Esophagus (tissue), 2 donors: Measurements from ENCODE around the gene STAP2. TPM values are rescaled to one million over a fixed set of nuclear protein-coding genes. Genes with fewer than 3 reads are reported as not detected.
A peak's percentile ranks its signal among the peaks of the same experiment; 100 is the strongest.
"Not testable (repeated sequence)": the region's sequence is repeated elsewhere in the genome, so short reads cannot be mapped to it uniquely, and the experiment has no call there.

ENCODE experiments used
- H3K27ac ChIP-seq, 2 donors: one replicate each; pipeline ENCODE4 v1.5.1; 2013; ENCODE audit warnings: low read depth in 2 of 2, mild to moderate bottlenecking in 2 of 2, inconsistent platforms in 1 of 2, low read length in 1 of 2, moderate library complexity in 1 of 2
- H3K27me3 ChIP-seq, 2 donors: one replicate each; pipeline ENCODE4 v1.6.1; 2013; ENCODE audit warnings: low read length in 2 of 2, control low read depth in 1 of 2, mild to moderate bottlenecking in 1 of 2; ENCODE audit not compliant: insufficient read depth in 2 of 2, control insufficient read depth in 1 of 2
- H3K36me3 ChIP-seq, 2 donors: one replicate each; pipeline ENCODE4 v1.6.1; 2013; ENCODE audit warnings: low read length in 1 of 2; ENCODE audit not compliant: control insufficient read depth in 2 of 2, insufficient read depth in 2 of 2
- H3K4me1 ChIP-seq, 2 donors: one replicate each; pipeline ENCODE4 v1.6.1; 2013; ENCODE audit warnings: low read length in 1 of 2; ENCODE audit not compliant: control insufficient read depth in 2 of 2, insufficient read depth in 2 of 2
- H3K4me3 ChIP-seq, 2 donors: one replicate each; pipeline ENCODE4 v1.5.1; 2013; ENCODE audit warnings: low read length in 2 of 2, mild to moderate bottlenecking in 2 of 2, low read depth in 1 of 2, moderate library complexity in 1 of 2
- H3K9me3 ChIP-seq, 2 donors: one replicate each; pipeline ENCODE4 v1.6.1; 2013; ENCODE audit warnings: mild to moderate bottlenecking in 2 of 2, low read depth in 1 of 2, low read length in 1 of 2, moderate library complexity in 1 of 2; ENCODE audit not compliant: control insufficient read depth in 2 of 2, insufficient read depth in 1 of 2
- WGBS, 2 donors: extraction: QIAGEN DNeasy Blood & Tissue Kit; methylation state at CpG; one replicate each; pipeline ENCODE4 v1.1.7; 2013; 5-methylcytosine and 5-hydroxymethylcytosine counted together
- polyA plus RNA-seq, 2 donors: library from polyadenylated mRNA; stranded (reverse); fragments of 200-250 nt; gene quantifications; one replicate each; pipeline ENCODE4 v1.2.3, GENCODE V29; 2013
- donor health status: healthy with polysubstance abuse.
- donor health status: Bipolar disorder and iron deficiency.

The STAP2 gene
- polyA plus RNA-seq, 2 donors = 99.2 to 126 TPM

GRCh38 chr19:4278419-4279266 lies 60.0 kb downstream of the STAP2 start, which contains the start of gene SHD:
Gene SHD (plus strand): TSS chr19:4279266. CDS start chr19:4280064, 798 bp downstream.
- Histone ChIP-seq H3K27ac (no peak within 1 kb of the TSS), H3K4me3 (peak within 1 kb of the TSS in 1 of 2 donors; percentile 2), H3K27me3 (peaks cover 0 to 12% of the 10 kb centered on the region in 2 donors), H3K36me3 (no peaks in the 10 kb centered on the region), H3K9me3 (no peaks in the 10 kb centered on the region), H3K4me1 (peaks cover 0 to 5% of the 10 kb centered on the region in 2 donors)
- WGBS, 2 donors = 3 to 5% methylated on average over 26 to 44 of the region's 44 CpGs

GRCh38 chr19:4278010-4278409 lies 60.6 kb downstream of the STAP2 start:
- no peak overlapping the region for H3K4me3 ChIP-seq
- WGBS, 2 donors = 29 to 36% methylated on average over 4 of the region's 4 CpGs
- H3K4me1 ChIP-seq = peaks cover 0 to 5% of the 10 kb centered on the region in 2 donors
- H3K36me3 ChIP-seq = no peaks in the 10 kb centered on the region
- H3K9me3 ChIP-seq = no peaks in the 10 kb centered on the region
- peaks cover 0 to 12% of the 10 kb centered on the region in 2 donors for H3K27me3 ChIP-seq
- no peak overlapping the region for H3K27ac ChIP-seq

- peaks cover 0 to 12% of the 10 kb centered on the region in 2 donors for H3K27me3 ChIP-seq
Observed at GRCh38 chr19:4277191-4277696, 61.4 kb downstream of the STAP2 start.

GRCh38 chr19:4274321-4274686 lies 64.3 kb downstream of the STAP2 start:
- H3K9me3 ChIP-seq, H3K27ac ChIP-seq, H3K27me3 ChIP-seq, H3K36me3 ChIP-seq, H3K4me3 ChIP-seq, H3K4me1 ChIP-seq: not testable (repeated sequence)
- WGBS, 2 donors = 72 to 89% methylated on average over 6 of the region's 6 CpGs

More at GRCh38 chr19:4277191-4277696, 61.4 kb downstream of the STAP2 start:
- no peaks in the 10 kb centered on the region for H3K9me3 ChIP-seq
- H3K4me1 ChIP-seq = peaks cover 0 to 5% of the 10 kb centered on the region in 2 donors
- H3K36me3 ChIP-seq = no peaks in the 10 kb centered on the region
- no peak overlapping the region for H3K27ac ChIP-seq
- H3K4me3 ChIP-seq = no peak overlapping the region
- 41 to 42% methylated on average over 16 of the region's 16 CpGs for WGBS, 2 donors

Other genes with a start within 250 kb of the STAP2 start
- 100 to 1,000 TPM; 120 to 127 TPM for gene MAP2K2, start 214.7 kb downstream of the STAP2 start, polyA plus RNA-seq
- gene CREB3L3, start 185.2 kb downstream of the STAP2 start, polyA plus RNA-seq = not detected
- 10 to 100 TPM; 16.9 to 22.0 TPM for gene SIRT6, start 156.3 kb downstream of the STAP2 start, polyA plus RNA-seq
- gene ANKRD24, start 156.1 kb downstream of the STAP2 start, polyA plus RNA-seq = under 1 TPM; 0.21 to 0.59 TPM
- under 1 TPM; 0.53 to 0.92 TPM for gene EBI3, start 109.3 kb downstream of the STAP2 start, polyA plus RNA-seq
- 10 to 100 TPM; 25.9 to 27.7 TPM for gene YJU2, start 91.7 kb downstream of the STAP2 start, polyA plus RNA-seq
- under 1 TPM in 1 of 2 donors, not detected in 1; 0.04 TPM for gene SHD, start 59.6 kb downstream of the STAP2 start, polyA plus RNA-seq
- under 1 TPM; 0.31 to 0.47 TPM for gene TMIGD2, start 36.4 kb downstream of the STAP2 start, polyA plus RNA-seq
- 1 to 10 TPM in 1 of 2 donors, under 1 TPM in 1; 0.19 to 1.2 TPM for gene FSD1, start 34.2 kb downstream of the STAP2 start, polyA plus RNA-seq
- gene MPND, start 4.7 kb upstream of the STAP2 start, polyA plus RNA-seq = 10 to 100 TPM; 13.5 to 15.5 TPM
- 100 to 1,000 TPM; 123 to 242 TPM for gene SH3GL1, start 61.7 kb upstream of the STAP2 start, polyA plus RNA-seq
- gene CHAF1A, start 63.8 kb upstream of the STAP2 start, polyA plus RNA-seq = 10 to 100 TPM; 10.8 to 11.7 TPM
- 10 to 100 TPM; 71.3 to 82.8 TPM for gene UBXN6, start 119.0 kb upstream of the STAP2 start, polyA plus RNA-seq
- 10 to 100 TPM; 23.3 to 57.5 TPM for gene HDGFL2, start 133.5 kb upstream of the STAP2 start, polyA plus RNA-seq
- gene PLIN4, start 179.7 kb upstream of the STAP2 start, polyA plus RNA-seq = 1 to 10 TPM; 2.8 to 4.1 TPM
- 1 to 10 TPM; 2.7 to 4.9 TPM for gene PLIN5, start 196.4 kb upstream of the STAP2 start, polyA plus RNA-seq
- gene LRG1, start 201.2 kb upstream of the STAP2 start, polyA plus RNA-seq = 10 to 100 TPM; 12.7 to 20.1 TPM
- 1 to 10 TPM; 1.1 to 2.0 TPM for gene SEMA6B, start 220.9 kb upstream of the STAP2 start, polyA plus RNA-seq